DOHH2 (cell line): ENCODE data around the gene NFIA.

ENCODE experiments used
- CTCF ChIP-seq: fragments of 200-600 bp; sonication (generic); IDR thresholded peaks from one replicate; pipeline ENCODE4 v1.5.1; 2014; ENCODE audit warnings: antibody characterized with exemption, mild to moderate bottlenecking, low read depth, low read length; ENCODE audit not compliant: poor library complexity, severe bottlenecking
- EZH2phosphoT487 ChIP-seq: fragments of 200-600 bp; sonication (generic); IDR thresholded peaks from 2 replicates; pipeline ENCODE4 v1.6.1; 2017; ENCODE audit warnings: borderline replicate concordance, mild to moderate bottlenecking, antibody characterized with exemption, low read length, moderate library complexity, mixed read lengths

GRCh38 chr1:61204528-61204927 is 122.2 kb downstream of the NFIA start:
- TF ChIP-seq CTCF (no peak), EZH2phosphoT487 (no peak)
